NCI-H82 treated with DMSO at 0.1 percent for 48 hours (cell line): Measurements from ENCODE around the gene ITM2B.

Source experiments
- DNase-seq: peaks from one replicate; lab custom pipeline; 2025; ENCODE audit not compliant: unreplicated experiment; lab: John Stamatoyannopoulos, UW

Gene ITM2B

DNA sequence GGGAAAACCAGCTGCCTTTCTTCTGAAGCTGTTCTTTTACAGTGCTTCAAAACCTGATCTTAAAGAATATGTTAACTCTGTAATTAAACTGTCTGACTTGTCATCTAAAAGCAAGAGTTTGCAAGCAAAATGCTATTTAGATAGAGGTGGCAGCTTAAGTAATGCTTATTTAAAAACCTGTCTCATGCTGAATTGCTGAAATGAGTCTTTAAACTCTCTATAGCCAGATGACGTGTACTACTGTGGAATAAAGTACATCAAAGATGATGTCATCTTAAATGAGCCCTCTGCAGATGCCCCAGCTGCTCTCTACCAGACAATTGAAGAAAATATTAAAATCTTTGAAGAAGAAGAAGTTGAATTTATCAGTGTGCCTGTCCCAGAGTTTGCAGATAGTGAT, 22.9 kb downstream of the ITM2B start:
- no peak for DNase-seq

DNA sequence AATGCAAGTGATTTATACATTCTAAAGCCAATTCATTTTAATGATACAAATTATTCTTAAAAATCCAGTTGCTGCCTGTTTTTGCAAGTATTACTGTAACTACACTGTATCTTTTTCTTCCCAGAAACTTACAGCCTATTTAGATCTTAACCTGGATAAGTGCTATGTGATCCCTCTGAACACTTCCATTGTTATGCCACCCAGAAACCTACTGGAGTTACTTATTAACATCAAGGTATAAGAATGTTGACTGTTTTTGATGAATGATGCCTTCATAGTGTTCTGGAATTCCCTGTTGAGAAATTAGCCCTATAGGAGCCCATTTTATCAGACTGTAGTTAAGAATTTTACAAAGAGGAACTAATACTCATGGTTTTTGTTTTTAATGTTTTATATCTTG, 25.0 kb downstream of the ITM2B start:
- DNase-seq = no peak

DNA sequence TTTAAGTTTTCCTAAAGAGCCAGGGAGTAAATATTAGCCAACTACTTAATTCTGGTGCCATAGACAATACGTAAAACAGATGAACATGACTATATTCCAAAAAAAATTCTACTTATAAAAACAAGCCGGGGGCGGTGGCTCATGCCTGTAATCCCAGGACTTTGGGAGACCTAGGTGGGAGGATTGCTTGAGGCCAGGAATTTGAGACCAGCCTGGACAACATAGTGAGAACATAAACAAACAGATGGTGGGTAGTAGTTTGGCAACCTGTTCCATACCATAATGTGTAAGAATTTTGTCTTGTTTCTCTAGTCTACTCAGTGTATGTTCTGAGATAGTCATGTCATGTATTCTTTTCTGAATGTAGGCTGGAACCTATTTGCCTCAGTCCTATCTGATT, 25.4 kb downstream of the ITM2B start:
- DNase-seq = no peak

DNA sequence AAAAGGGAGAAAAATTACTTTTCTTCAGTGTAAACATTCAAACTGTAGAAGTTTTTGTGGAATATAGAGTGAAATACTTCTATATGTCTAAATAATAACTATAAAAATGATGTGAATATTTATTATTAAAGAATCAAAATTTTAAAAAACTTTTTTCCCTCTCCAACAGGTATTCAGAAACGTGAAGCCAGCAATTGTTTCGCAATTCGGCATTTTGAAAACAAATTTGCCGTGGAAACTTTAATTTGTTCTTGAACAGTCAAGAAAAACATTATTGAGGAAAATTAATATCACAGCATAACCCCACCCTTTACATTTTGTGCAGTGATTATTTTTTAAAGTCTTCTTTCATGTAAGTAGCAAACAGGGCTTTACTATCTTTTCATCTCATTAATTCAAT, 28.0 kb downstream of the ITM2B start:
- DNase-seq = no peak

DNA sequence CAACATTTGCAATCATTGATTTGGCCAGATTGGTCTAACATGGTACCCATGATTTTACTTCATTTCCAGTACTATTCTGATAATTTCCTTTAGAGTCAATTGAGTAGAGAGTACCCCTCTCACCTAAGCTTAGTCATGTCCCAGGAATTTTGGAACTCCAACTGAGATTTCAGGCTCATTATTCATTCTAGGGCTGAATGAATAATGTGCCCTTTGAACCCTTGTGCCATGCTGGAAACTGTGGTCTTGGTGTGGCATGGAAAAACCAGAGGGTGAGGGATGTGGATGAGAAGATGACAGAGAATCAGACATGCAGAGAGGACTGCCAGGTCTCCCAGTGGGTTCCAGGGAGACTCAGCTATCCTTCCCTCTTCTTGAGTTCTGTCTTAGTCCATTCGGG, 30.2 kb downstream of the ITM2B start:
- no peak for DNase-seq

DNA sequence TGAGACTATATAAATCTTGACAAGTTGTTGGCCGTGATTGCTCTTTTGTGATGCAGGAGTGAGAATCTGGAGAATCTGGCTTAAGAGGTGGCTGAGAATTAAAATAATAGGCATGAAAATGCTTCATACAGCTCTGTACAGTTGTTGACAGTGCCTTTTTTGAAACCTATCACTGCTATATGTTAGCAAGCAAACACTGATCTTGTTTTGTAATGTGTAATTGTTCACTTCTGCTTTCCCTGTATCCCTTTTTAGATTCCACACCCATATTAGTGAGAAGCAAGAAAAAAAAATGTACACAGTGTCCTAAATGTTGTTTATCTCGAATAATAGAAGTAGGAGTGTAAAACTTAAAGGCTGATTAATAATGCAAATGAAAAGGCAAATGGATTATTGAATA, 31.1 kb downstream of the ITM2B start:
- no peak for DNase-seq

DNA sequence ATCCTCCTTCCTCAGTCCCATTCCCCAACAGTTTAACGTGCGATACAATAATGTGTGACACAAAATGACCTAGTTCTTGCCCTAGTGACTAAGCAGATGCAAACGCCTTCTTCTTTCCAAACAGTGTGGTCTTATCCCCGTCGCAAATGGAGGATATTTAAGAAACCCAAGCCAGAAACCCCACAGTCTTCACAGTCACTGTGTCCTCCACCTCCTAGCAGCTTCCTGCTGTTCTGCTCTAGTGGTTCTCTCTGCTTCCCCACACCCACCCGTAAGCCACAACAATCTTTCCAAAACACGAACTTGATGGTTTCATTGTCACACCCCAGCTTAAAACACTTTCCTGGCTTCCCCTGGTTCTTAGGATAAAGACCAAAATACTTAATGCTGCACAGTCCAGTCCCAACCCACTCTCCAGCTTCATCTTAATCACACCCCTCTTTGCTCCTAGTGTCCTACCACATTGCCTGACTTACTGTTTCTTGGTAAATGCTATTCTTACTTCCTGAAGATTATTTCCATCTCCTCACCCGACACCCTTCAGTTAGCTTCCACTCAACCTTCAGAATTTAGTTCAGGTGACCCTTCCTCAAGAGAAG, 32.3 kb downstream of the ITM2B start:
- no peak for DNase-seq

DNA sequence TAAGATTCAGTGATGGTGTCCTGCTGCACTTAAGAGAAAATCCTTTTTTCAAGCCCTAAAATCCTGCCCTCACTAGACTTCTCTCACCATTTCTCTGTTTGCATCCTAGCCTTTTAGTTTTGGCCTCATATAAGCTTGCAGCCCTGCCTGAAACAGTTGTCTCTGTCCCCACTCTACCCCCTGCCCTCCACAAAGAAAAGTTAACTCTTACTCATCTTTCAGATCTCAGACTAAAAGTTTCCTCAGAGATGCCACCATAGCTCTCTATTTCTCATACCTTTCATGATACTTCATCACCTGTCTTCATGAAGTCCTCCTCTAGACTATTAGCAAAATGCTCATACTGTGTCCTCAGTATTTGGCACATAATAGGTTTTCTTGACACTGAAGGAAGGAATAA, 33.1 kb downstream of the ITM2B start:
- no peak for DNase-seq

DNA sequence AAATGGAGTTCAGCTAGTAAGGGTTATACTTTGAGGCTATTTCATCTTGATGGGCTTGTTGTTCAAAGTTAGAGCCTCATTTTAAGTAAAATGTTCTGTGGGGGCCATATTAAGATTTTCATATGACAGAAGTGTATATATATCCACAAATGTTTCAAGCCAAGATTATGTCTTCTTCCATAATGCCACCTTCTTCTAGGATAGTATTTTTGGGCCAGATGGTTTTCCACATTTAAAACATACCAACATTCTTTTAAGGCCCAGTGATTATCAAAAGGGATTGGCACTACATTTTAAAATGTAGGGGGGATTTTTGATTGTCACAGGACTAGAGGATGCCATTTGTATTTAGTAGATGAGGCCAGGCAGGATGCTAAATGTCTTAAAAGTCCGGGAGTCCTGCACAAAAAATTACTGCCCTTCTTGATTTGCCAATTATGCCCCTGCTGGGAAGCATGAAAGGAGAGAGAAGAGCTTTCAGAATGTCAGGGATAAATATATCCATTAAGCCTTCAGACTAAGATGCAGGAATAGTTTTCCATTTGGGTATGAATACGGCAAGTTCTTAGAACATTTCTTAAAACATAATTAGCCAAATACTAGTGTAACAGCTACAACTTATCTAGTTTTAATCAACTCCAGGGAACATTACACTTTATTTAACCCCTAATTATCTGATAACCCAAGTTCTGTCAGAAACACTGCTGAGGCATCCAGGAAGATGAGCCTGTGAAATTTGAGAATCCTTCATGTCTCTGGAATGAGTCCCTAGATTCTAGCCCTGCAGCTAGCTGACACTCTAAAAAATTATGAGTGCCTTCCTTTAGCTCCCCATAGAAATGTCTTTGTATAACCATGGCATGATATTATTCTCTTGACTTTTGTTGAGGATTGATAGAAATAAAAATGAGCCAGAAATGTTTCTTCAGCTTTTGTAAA, 34.0 kb downstream of the ITM2B start:
- DNase-seq = no peak

DNA sequence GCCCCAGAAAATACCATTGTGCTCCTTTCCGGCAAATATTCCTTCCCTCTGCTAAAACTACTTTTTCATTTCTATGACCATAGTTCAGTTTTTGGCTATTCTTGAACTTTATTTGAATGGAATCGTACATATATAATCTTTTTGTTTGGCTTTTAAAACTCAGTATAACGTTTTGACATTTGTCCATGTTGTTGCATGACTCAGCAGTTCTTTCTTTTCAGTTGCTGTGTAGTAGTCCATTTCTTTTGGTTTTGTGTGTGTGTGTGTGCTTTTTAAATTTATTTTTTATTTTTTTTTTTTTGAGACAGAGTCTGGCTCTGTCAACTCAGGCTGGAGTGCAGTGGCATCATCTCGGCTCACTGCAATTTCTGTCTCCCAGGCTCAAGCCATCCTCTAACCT, 35.0 kb downstream of the ITM2B start:
- DNase-seq = no peak

DNA sequence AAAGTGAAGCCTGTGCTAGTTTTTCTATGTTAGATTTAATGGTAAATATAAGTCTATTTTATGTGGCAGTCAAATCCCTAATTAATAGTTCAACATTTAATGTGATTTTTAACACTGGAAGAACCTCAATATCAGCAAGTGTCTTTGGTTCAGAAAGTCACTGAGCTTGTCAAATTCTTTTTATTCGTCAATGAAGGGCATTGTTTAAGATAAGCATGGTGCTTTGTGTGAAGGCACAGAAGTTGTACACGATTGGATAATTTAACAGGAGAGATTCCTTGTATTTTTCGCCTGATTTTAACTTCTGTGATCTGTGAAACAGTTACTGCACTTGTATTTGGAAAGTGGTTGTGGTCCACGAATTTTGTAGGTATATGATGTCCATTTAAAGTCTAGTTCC, 40.3 kb downstream of the ITM2B start:
- no peak for DNase-seq

DNA sequence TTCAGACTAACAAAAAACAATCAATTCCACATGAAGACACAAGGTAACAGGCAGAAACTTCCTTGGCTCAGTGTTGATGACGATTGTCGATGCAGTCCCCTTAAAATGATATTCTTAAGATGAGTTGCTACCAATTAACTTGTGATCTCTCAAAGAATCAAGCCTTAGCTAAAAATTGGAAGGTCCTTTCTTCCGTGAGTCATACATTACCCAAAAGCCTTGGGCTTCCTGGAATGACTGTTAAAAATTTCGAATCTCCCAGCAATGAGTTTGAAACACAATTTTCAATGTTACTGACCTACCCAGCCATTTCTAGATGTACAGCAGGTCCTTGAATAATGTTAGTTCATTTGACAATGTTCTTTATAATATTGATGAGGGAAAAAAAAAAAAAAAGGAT, 42.5 kb downstream of the ITM2B start:
- DNase-seq = no peak

DNA sequence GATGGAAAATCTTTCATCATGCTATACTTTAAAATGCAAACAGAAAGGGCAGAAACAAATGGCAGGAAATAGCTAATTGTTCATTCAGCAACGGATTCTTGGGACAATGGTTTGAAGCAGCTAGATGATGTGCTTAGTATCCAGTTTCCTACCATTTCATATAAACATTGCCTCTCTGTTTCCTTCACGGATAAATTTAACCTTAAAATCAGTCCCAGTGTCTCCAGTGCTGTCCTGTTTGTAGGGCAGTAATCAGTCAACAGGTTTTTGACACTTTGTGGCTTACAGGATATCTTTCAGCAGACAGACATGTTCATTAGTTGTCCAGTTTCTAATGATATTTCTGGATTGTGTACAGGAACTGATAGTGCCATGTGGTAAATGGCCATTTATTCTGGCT, 45.8 kb downstream of the ITM2B start:
- DNase-seq = no peak

DNA sequence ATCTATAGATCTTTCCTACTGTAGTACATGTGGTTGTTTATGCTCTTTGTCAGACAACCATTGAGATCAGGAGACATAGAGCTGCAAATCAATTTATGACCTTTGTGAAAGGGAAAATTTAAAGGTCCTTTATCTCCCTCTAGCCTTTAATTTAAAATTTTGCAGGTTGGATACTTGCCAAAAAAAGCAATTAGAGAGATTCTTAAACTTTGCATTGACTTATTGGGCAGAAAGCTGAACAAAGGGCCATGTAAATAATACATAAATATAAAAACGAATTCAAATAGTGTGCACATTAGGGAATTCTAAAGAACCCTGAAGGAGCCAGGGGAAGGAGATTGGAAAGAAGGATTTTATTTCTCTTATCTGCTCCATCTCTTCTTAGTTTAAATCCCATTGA, 48.5 kb downstream of the ITM2B start:
- no peak for DNase-seq

DNA sequence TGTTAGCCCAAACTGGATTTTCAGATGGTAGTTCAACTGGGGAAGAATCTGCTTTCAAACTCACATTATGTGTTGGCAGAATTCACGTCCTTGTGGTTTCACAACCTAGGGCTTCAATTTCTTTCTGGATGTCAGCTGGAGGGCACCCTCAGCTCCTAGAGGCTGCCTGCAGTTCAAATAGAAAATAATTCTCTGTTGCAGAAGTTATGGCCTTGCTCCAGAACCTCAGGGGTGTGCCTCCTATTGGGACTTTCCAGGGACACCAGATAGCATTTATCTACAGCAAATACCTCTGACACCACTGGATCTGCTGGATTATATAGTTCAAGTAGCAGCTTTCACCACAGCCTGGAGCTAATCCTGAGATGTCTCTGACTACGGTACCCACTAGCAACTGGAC, 58.7 kb downstream of the ITM2B start:
- no peak for DNase-seq

DNA sequence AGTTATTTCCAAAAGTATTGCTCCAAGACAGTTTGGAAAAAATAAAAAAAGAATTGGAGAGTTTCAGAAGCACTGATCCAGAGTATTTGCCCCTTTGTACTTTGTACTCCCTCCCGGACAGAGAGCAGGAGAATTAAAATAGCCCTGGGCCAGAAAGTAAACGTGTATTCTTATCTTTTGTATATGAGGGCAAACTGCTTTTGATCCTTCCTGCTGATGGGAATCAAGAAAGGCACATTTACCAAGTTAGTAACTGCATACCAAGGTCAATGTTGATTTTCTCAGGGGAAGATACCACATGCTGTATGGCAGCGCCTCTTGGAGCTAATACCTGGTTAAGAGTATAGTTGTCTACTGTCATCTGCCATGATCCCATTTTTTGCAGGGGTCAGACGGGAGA, 59.6 kb downstream of the ITM2B start:
- DNase-seq = no peak

DNA sequence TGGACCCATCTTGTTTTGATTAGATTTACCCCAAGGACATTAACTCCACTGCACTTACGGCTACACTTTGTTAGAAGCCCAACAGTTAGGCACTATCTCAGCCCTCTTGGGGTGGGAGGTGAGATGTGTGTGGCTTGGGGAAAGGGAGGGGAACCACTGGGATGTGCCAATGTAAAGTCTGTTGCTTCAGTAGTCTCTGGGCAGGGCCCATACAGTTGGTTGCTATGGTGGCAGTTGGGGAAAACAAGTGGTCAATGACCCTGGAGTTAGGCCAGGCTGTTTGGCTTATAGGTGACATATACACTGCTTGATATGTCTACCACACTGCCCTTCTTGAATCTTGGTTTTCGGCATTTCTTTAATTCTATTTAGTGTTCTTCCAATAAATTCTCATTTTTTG, 61.6 kb downstream of the ITM2B start:
- no peak for DNase-seq

DNA sequence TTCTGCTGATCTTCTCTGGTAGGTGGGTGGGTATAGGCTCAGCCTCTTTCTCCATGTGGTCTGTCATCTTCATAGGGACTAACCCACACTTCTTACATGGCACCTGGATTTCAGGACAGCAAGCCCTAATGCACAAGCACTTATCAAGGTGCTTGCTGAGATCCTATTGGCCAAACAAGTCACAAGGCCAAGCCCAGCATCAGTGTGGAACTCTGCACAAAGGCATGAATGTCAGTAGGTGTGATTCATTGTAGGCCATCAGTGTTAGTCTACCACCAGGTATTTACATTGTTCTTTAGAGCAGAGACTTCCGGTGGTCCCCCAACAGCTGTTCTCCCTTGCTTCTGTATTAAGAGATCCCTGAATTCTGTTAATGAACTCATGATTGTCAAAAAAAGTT, 62.3 kb downstream of the ITM2B start:
- no peak for DNase-seq

DNA sequence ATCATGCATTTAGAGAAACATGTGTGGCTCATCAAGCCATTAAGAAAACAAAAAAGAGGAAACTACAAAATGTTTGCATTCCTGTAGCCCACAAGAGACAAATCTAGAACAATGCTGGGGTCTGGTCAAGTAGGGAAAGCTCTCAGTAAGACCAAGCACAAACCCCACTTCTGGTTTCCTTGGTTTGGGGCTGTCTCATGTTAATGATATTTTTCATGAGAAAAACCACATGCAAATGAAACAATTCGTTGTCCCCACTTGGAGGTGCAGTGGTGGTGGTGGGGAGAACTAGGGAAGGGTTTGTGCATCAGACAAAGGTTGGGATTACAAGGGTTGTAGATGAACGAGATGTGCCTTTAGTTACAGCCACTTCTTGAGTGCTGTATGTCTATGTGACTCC, 63.5 kb downstream of the ITM2B start:
- DNase-seq = no peak

DNA sequence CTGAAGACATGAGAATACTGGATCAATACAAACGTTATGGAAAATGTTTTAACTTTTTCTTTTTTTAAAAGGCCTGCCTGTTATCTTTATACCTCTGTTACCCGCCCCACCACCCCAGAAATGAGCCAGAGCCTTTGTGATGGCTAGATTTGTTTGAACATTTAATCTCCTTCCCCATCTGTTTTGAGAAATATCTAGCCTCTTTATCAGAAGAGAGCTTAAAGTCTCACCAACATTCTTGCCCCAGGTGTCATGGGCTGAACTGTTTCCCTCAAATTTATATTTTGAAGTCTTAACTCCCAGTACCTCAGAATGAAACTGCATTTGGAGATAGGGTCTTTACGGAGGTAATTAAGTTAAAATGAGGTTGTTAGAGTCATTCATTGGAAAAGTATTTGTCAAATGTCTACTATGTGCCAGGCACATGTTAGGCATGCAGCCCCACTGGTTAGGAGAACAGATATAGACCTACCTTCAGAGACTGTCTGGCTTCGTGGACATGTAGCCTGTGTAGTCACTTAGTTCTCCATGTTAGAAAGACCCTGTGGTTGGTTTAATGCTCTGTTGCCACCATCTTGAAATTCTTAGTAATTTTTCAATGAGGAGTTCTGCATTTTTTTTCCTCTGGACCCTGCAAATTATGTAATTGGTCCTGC, 64.3 kb downstream of the ITM2B start:
- peak; percentile 40 for DNase-seq

DNA sequence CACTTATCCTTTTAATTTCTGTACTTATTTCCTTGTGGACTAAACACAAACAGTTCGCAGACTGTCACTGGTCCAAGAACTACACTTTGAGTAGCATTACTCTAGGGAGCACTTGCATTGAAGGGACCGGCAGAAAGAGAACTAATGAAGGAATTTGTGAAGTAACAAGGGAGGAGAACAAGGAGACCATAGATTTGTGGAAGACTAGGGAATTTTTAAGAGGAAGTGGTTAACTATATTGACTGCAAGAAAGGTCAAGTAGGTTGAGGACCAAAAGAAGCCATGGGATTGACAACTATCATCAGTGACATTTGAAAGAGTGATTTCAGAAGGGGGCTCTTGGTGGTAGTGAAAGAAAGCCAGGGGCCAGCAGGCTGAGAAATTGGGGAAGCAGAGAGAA, 66.6 kb downstream of the ITM2B start:
- no peak for DNase-seq

DNA sequence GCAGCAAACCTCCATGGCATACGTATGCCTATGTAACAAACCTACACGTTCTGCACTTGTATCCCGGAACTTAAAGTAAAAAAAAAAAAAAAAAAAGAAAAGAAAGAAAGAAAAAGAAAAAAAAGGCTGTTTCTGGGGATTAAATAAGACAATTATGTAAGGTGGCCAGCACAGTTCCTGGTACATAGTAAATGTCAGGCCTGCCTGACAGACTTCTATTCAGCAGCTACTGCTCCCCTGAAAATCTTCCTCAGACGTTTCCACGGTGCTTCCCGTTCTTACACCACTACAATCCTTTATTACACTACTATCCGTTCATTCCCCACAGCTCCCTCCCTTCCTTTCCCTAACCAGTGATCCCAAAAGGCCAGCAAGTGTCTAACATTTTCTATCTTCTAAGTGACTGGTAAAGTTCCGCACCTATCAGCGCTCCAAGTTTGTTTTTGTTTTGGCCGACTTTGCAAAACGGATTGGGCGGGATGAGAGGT, 69.9 kb downstream of the ITM2B start:
- peak; percentile 54 for DNase-seq
